Measurements from ENCODE around the gene KLK15. TPM values are rescaled to one million over a fixed set of nuclear protein-coding genes. Genes with fewer than 3 reads are reported as not detected.
"Not testable (repeated sequence)": the region's sequence is repeated elsewhere in the genome, so short reads cannot be mapped to it uniquely, and the experiment has no call there.

KLK15 gene
- total RNA-seq, 4 donors from 2014 or later, result not detected

DNA sequence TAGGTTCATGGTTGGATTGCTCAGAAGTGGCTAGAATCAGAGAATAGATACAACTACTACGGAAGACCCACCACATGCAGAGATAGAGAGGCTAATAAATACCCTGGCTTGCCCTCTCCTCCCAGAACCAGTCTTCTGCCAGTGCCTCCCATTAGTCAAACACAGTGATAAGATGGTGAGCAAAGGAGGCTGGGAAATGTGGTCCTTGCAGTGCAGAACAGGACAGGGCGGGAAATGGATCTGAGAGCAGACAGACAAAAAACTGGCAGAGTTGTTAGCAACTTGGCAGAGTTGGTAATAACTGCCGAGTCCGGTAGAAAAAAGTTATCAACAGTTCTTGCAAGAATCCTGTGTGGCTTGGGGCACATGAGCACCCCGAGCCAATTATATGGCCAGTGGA, 18.5 kb downstream of the KLK15 start:
- WGBS, 2 donors, result 57 to 70% methylated on average over 5 of the region's 5 CpGs
- intact Hi-C loops (cut with DNase I; ENCODE audit: low total_unique reads), result no loop called here
- TF ChIP-seq, protein P1, sequence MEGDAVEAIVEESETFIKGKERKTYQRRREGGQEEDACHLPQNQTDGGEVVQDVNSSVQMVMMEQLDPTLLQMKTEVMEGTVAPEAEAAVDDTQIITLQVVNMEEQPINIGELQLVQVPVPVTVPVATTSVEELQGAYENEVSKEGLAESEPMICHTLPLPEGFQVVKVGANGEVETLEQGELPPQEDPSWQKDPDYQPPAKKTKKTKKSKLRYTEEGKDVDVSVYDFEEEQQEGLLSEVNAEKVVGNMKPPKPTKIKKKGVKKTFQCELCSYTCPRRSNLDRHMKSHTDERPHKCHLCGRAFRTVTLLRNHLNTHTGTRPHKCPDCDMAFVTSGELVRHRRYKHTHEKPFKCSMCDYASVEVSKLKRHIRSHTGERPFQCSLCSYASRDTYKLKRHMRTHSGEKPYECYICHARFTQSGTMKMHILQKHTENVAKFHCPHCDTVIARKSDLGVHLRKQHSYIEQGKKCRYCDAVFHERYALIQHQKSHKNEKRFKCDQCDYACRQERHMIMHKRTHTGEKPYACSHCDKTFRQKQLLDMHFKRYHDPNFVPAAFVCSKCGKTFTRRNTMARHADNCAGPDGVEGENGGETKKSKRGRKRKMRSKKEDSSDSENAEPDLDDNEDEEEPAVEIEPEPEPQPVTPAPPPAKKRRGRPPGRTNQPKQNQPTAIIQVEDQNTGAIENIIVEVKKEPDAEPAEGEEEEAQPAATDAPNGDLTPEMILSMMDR (IDR thresholded peaks at IDR 0.05), result no peak
- TF ChIP-seq POLR2A (IDR thresholded peaks at IDR 0.05), result no peak

DNA sequence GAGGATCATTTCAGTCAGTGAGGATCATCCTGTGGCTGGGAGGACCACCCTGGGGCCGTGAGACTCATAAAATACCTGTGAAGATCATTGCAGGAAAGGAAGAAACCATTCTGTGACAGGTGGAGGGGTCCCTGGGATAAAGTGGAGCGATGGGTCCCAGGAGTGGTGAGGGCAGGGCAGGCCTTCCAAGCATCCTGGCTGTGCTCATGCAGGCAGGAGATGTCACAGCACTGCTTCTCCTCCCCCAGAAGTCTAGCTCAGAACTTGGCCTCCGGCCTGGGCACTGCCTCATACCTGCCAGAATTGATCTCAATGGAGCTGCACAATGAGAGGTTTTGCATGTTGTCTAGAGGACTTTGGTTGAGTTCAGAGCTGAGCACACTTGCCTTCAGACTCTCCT, 20.9 kb downstream of the KLK15 start:
- no peak for TF ChIP-seq POLR2A (IDR thresholded peaks at IDR 0.05)
- DNase-seq (ENCODE audit: low spot score in 2 of 2), result no peak
- whole genome bisulfite sequencing, 2 donors, result 66 to 67% methylated on average over 3 of the region's 3 CpGs
- intact Hi-C loops (cut with DNase I; ENCODE audit: low total_unique reads), result no loop called here
- no peak overlapping the region for H3K4me3 ChIP-seq (ENCODE audit: low read depth, poor library complexity, severe bottlenecking)

More for the DNA sequence above, 18.5 kb downstream of the KLK15 start:
- H3K4me3 ChIP-seq (ENCODE audit: low read depth, poor library complexity, severe bottlenecking), result no peak overlapping the region
- no peak for DNase-seq (ENCODE audit: low spot score in 2 of 2)

DNA sequence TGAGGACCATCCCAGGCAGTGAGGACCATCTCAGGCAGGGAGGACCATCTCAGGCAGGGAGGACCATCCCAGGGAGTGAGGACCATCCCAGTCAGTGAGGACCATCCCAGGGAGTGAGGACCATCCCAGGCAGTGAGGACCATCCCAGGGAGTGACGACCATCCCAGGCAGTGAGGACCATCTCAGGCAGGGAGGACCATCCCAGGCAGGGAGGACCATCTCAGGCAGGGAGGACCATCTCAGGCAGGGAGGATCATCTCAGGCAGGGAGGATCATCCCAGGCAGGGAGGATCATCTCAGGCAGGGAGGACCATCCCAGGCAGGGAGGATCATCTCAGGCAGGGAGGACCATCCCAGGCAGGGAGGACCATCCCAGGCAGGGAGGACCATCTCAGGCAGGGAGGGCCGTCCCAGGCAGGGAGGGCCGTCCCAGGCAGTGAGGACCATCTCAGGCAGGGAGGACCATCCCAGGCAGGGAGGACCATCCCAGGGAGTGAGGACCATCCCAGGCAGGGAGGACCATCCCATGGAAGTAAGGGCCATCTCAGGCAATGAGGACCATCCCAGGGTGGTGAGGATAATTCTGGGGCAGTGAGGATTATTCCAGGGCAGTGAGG, 21.6 kb downstream of the KLK15 start:
- H3K4me3 ChIP-seq (ENCODE audit: low read depth, poor library complexity, severe bottlenecking); DNase-seq (ENCODE audit: low spot score in 2 of 2); intact Hi-C loops (cut with DNase I; ENCODE audit: low total_unique reads): not testable (repeated sequence)
- WGBS, 2 donors, result 81% methylated on average over 3 of the region's 3 CpGs; no CpG with 5 or more reads in 1 of the 2 donors

DNA sequence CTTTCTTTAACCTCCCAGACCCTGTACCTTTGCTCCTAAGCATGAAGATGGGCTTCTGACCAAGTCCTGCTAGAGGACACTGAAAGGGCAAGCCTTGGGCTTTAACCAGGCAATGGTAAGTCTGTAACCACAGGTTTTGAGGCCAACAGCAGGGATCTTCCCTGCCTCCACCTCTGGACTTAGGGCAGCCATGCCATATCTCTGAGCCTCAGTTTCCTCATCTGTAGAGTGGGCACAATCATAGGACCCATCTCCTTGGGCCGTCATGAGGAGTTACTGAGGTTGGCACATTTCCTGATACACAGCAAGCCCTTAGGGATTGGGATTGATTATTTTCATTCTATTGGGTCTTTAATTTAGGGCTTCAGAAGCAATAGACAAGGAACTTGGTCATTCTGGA, 24.5 kb downstream of the KLK15 start:
- WGBS, 2 donors, result 47 to 75% methylated on average over 1 of the region's 1 CpG
- TF ChIP-seq, protein P1 (IDR thresholded peaks at IDR 0.05), result no peak
- no peak for TF ChIP-seq POLR2A (IDR thresholded peaks at IDR 0.05)
- intact Hi-C loops (cut with DNase I; ENCODE audit: low total_unique reads), result no loop called here
- no peak overlapping the region for H3K4me3 ChIP-seq (ENCODE audit: low read depth, poor library complexity, severe bottlenecking)
- DNase-seq (ENCODE audit: low spot score in 2 of 2), result no peak

DNA sequence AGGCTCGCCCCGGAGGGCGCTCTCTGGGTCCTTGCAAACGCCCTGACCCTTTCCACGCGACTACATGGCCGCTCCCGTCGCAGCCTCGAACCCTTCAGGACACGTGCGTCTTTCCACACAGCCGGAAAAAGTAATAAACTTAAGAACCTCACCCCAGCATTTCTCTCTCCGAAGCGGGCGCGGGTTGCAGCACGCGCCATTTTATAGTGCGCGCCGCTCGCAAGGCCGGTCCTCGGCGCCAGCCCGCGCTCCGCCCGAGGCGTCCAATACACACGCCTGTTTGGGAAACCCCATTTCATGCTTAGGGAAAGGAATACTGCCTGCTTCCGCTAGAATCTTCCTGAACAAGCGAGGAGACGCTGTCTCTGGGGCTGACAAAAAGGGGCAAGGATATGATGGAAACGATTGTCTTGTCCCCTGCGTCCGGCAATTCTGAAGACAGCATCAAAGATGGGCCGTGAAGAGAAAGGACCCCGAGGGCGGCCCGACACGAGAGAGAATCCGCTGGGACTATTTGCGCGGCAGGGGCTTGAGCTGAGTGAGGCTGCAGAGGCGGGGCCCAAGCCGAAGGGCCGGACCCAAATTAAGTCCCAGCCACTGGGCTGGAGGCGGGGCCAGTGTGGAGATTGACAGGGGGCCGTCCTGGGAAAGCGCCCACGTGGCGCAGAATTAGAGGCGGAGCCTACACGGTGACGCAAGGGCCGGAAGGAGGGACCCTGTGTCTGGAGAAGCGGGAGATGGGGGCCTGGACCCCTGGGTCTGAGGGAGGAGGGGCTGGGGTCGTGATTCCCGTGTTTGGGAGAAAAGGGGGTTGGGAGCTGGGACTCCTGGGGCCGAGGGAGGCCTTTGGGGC, 28.7 kb downstream of the KLK15 start:
- DNase-seq (ENCODE audit: low spot score in 2 of 2), result peak; percentile 99
- intact Hi-C loops (cut with DNase I; ENCODE audit: low total_unique reads), result loop anchor here (5.0 kb wide), 1 partner anchor 422 kb away; the partner anchor contains the start of gene POLD1
- TF ChIP-seq, protein P1 (IDR thresholded peaks at IDR 0.05), result no peak
- TF ChIP-seq POLR2A (IDR thresholded peaks at IDR 0.05), result no peak
- H3K4me3 ChIP-seq (ENCODE audit: low read depth, poor library complexity, severe bottlenecking), result peak overlapping the region; percentile 93
- WGBS, 2 donors, result 1% methylated on average over 59 to 61 of the region's 62 CpGs

DNA sequence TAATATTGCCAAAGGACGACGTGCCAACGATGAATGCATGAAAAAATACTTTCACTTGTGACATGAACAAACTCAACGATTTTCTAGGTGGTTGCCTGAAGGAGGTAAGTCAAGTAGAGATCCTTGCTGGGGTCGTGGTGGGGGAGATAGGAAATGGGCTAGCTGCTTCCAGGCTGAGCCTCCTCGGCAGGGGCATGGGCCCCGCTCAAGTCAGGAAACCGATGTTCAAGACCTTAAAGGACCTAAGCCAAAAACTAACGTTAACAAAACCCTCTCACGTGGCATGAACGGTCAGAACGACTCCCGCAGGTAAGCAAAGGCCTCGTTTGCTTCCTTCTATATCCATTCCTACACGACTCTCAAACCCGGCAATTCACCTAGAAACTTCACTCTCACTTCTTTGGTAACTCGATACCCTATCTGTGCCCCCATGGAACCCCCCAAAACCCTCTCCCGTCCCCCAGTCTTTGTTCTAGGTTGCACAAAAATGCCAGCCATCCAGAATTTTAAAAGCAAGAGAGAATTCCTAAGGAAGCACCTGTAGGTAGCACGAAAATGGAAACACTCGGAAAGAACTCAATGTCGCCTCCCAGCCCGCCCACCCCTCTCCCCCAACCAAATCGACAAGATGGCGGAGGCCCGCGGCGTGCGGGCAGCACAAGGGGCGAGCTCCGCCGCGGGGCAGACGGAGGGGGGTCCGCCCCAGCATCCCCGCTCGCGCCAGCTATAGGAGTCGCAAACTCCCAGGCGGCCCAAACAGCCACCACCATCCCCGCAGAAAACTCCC, 29.5 kb downstream of the KLK15 start:
- no peak for DNase-seq (ENCODE audit: low spot score in 2 of 2)
- TF ChIP-seq POLR2A (IDR thresholded peaks at IDR 0.05), result no peak
- TF ChIP-seq, protein P1 (IDR thresholded peaks at IDR 0.05), result no peak
- peak overlapping the region; percentile 93 for H3K4me3 ChIP-seq (ENCODE audit: low read depth, poor library complexity, severe bottlenecking)
- 1% methylated on average over 35 to 38 of the region's 40 CpGs for WGBS, 2 donors
- intact Hi-C loops (cut with DNase I; ENCODE audit: low total_unique reads), result loop anchor here (5.0 kb wide), 1 partner anchor 422 kb away; the partner anchor contains the start of gene POLD1
